Tibial nerve (tissue), 4 donors: ENCODE results near the gene KDM4D. TPM values are rescaled to one million over a fixed set of nuclear protein-coding genes. Genes with fewer than 3 reads are reported as not detected.

ENCODE experiments used
- DNase-seq, 2 donors: peaks; one replicate each; pipeline ENCODE4 v3.0.0-alpha.2; 2019; ENCODE audit warnings: low spot score in 2 of 2
- H3K27ac ChIP-seq, 4 donors: fragments of 200-600 bp; sonication (generic) in 3 of 4; one replicate each; pipeline ENCODE4 v1.5.1; 2017 to 2019; ENCODE audit warnings: mild to moderate bottlenecking in 1 of 4
- H3K27me3 ChIP-seq, 2 donors: fragments of 200-600 bp; sonication (generic) in 1 of 2; one replicate each; pipeline versions ENCODE4 v1.5.1 to v1.6.0; 2017 to 2019
- H3K36me3 ChIP-seq, 3 donors: fragments of 200-600 bp; sonication (generic); one replicate each; pipeline ENCODE4 v1.5.1; 2018 to 2019
- H3K4me1 ChIP-seq, 4 donors: fragments of 200-600 bp; sonication (generic) in 3 of 4; one replicate each; pipeline ENCODE4 v1.5.1; 2017 to 2019
- H3K4me3 ChIP-seq, 4 donors: fragments of 200-600 bp; sonication (generic) in 3 of 4; one replicate each; pipeline ENCODE4 v1.5.1; 2017 to 2019; ENCODE audit warnings: mild to moderate bottlenecking in 1 of 4, moderate library complexity in 1 of 4
- H3K9me3 ChIP-seq, 4 donors: fragments of 200-600 bp; sonication (generic) in 3 of 4; one replicate each; pipeline ENCODE4 v1.5.1; 2017 to 2019
- EP300 ChIP-seq, 2 donors: sonication (generic); formaldehyde crosslinking; IDR thresholded peaks; one replicate each; pipeline ENCODE4 v1.6.1; 2017; ENCODE audit warnings: antibody characterized with exemption in 2 of 2, mild to moderate bottlenecking in 1 of 2
- POLR2A ChIP-seq, 2 donors: fragments of 450-650 bp; IDR thresholded peaks; one replicate each; pipeline ENCODE4 v1.6.1; 2017; ENCODE audit warnings: antibody characterized with exemption in 2 of 2, mild to moderate bottlenecking in 2 of 2, moderate library complexity in 2 of 2
- WGBS, 2 donors: methylation state at CpG; one replicate each; pipeline ENCODE4 v1.1.5; 2018; 5-methylcytosine and 5-hydroxymethylcytosine counted together
- total RNA-seq, 4 donors: library from RNA; depleted of rRNA; stranded (reverse); fragments of >200 nt; gene quantifications; one replicate each; pipeline ENCODE4 v1.1.0, GENCODE V29; 2016
- TF ChIP-seq, protein P1 (sequence below), 5 experiments: fragments of 200-600 bp in 3 of 5; fragments of 450-650 bp in 2 of 5; sonication (generic) in 3 of 5; IDR thresholded peaks; one replicate each; pipeline ENCODE4 v1.5.1; 2016 to 2019; ENCODE audit warnings: antibody characterized with exemption in 5 of 5, mild to moderate bottlenecking in 3 of 5, moderate library complexity in 2 of 5

The KDM4D gene
- total RNA-seq, result 1 to 10 TPM in 3 of 4 donors, under 1 TPM in 1; 0.63 to 4.8 (median 1.3) TPM

- no peaks in the 10 kb centered on the region for H3K27me3 ChIP-seq
- peak within 1 kb of the TSS; percentile 56 to 75 (median 73) for H3K4me3 ChIP-seq
- H3K9me3 ChIP-seq, result no peaks in the 10 kb centered on the region
- H3K4me1 ChIP-seq, result peaks cover 0 to 24% (median 10%) of the 10 kb centered on the region in 4 donors
- H3K36me3 ChIP-seq, result peaks cover 0 to 32% (median 20%) of the 10 kb centered on the region in 3 donors
- WGBS, 2 donors, result 0 to 1% methylated on average over 44 to 63 of the region's 66 CpGs
- DNase-seq, result peak; percentile 90 to 92
- H3K27ac ChIP-seq, result peak within 1 kb of the TSS; percentile 64 to 85 (median 76)
- TF ChIP-seq, protein P1, sequence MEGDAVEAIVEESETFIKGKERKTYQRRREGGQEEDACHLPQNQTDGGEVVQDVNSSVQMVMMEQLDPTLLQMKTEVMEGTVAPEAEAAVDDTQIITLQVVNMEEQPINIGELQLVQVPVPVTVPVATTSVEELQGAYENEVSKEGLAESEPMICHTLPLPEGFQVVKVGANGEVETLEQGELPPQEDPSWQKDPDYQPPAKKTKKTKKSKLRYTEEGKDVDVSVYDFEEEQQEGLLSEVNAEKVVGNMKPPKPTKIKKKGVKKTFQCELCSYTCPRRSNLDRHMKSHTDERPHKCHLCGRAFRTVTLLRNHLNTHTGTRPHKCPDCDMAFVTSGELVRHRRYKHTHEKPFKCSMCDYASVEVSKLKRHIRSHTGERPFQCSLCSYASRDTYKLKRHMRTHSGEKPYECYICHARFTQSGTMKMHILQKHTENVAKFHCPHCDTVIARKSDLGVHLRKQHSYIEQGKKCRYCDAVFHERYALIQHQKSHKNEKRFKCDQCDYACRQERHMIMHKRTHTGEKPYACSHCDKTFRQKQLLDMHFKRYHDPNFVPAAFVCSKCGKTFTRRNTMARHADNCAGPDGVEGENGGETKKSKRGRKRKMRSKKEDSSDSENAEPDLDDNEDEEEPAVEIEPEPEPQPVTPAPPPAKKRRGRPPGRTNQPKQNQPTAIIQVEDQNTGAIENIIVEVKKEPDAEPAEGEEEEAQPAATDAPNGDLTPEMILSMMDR (IDR thresholded peaks at IDR 0.05), result peak in 1 of 5 experiments; percentile 22
- TF ChIP-seq POLR2A (IDR thresholded peaks at IDR 0.05) (peak in 1 of 2 donors; percentile 69), EP300 (IDR thresholded peaks at IDR 0.05) (peak; percentile 80 to 93)
Observed at GRCh38 chr11:94973099-94973968, at the start of gene KDM4D, which contains the start of gene CWC15. Gene KDM4D (plus strand): TSS chr11:94973709. CDS start chr11:94997373, 23,664 bp downstream. Gene CWC15 (minus strand): TSS chr11:94973556. CDS start chr11:94972185, 1,371 bp downstream.

- Histone ChIP-seq H3K36me3 (no peaks in the 10 kb centered on the region), H3K27ac (no peak overlapping the region), H3K27me3 (no peaks in the 10 kb centered on the region), H3K4me3 (no peak overlapping the region), H3K9me3 (no peaks in the 10 kb centered on the region), H3K4me1 (peaks cover 0 to 41% (median 23%) of the 10 kb centered on the region in 4 donors)
- no peak for DNase-seq
- WGBS, 2 donors, result 54 to 58% methylated on average over 6 of the region's 6 CpGs
- TF ChIP-seq, protein P1 (IDR thresholded peaks at IDR 0.05), result no peak
- TF ChIP-seq EP300 (IDR thresholded peaks at IDR 0.05) (no peak), POLR2A (IDR thresholded peaks at IDR 0.05) (no peak)
Observed at GRCh38 chr11:94924171-94924572, 49.3 kb upstream of the KDM4D start.

- WGBS, 2 donors, result 52 to 66% methylated on average over 5 of the region's 5 CpGs
- no peak overlapping the region for H3K4me3 ChIP-seq
- H3K27ac ChIP-seq, result peak overlapping the region in 1 of 4 donors; percentile 30
- no peaks in the 10 kb centered on the region for H3K27me3 ChIP-seq
- no peaks in the 10 kb centered on the region for H3K9me3 ChIP-seq
- DNase-seq, result no peak
- no peak for TF ChIP-seq POLR2A (IDR thresholded peaks at IDR 0.05)
- TF ChIP-seq, protein P1 (IDR thresholded peaks at IDR 0.05), result no peak
- no peak for TF ChIP-seq EP300 (IDR thresholded peaks at IDR 0.05)
- peaks cover 0 to 41% (median 23%) of the 10 kb centered on the region in 4 donors for H3K4me1 ChIP-seq
- H3K36me3 ChIP-seq, result no peaks in the 10 kb centered on the region
Observed at GRCh38 chr11:94924612-94925011, 48.9 kb upstream of the KDM4D start.

- peak overlapping the region in 3 of 4 donors; percentile 28 to 79 (median 77) for H3K27ac ChIP-seq
- no peak overlapping the region for H3K4me3 ChIP-seq
- TF ChIP-seq EP300 (IDR thresholded peaks at IDR 0.05), result no peak
- TF ChIP-seq POLR2A (IDR thresholded peaks at IDR 0.05), result no peak
- TF ChIP-seq, protein P1 (IDR thresholded peaks at IDR 0.05), result no peak
- 61 to 67% methylated on average over 7 of the region's 7 CpGs for WGBS, 2 donors
- H3K4me1 ChIP-seq, result peaks cover 0 to 41% (median 23%) of the 10 kb centered on the region in 4 donors
- H3K27me3 ChIP-seq, result no peaks in the 10 kb centered on the region
- no peaks in the 10 kb centered on the region for H3K36me3 ChIP-seq
- no peak for DNase-seq
- no peaks in the 10 kb centered on the region for H3K9me3 ChIP-seq
Observed at GRCh38 chr11:94925422-94926270, 47.9 kb upstream of the KDM4D start.
